ENCODE data around the gene C10orf67.
"Not testable (repeated sequence)": the region's sequence is repeated elsewhere in the genome, so short reads cannot be mapped to it uniquely, and the experiment has no call there.

Gene C10orf67

GRCh38 chr10:23344241-23344841 lies at the start of gene C10orf67:
Gene C10orf67, minus strand, starts transcription at chr10:23344797. Its CDS starts 23 bp downstream, at chr10:23344774.
- CTCF ChIA-PET, result no interaction called here
- Mint-ChIP-seq H3K4me3 (peak within 1 kb of the TSS; percentile 89), H3K27me3 (no peaks in the 10 kb centered on the region), H3K9me3 (no peaks in the 10 kb centered on the region), H3K36me3 (peaks cover 2% of the 10 kb centered on the region), H3K4me1 (peaks cover 56% of the 10 kb centered on the region), H3K27ac (peak within 1 kb of the TSS; percentile 77)
- peak; percentile 60 for DNase-seq

DNA sequence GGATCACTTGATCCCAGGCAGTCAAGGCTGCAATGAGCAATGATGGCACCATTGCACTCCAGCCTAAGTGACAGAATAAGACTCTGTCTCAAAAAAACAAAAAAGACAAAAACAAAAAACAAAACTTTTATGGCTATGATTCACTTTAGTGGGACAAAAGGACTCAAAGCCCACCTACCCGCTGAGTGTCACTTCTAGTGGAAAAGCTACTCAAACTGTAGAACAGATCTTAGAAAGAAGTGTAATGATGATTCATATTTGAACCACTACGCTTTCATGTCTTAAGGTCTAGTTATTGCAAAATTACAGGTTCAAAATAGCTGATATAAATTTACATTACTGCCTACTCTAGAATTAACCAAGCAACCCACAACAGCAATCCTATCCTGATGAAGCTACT lies 47.2 kb upstream of the C10orf67 start:
- no peak overlapping the region for H3K4me3 Mint-ChIP-seq
- no peaks in the 10 kb centered on the region for H3K9me3 Mint-ChIP-seq
- peaks cover 2% of the 10 kb centered on the region for H3K36me3 Mint-ChIP-seq
- H3K27me3 Mint-ChIP-seq, result no peaks in the 10 kb centered on the region
- H3K4me1 Mint-ChIP-seq, result no peaks in the 10 kb centered on the region
- no peak overlapping the region for H3K27ac Mint-ChIP-seq
- CTCF ChIA-PET, result interaction anchor here (1.1 kb wide), 1 partner anchor 54 kb away, joined by 3 read pairs; no protein-coding TSS in a partner anchor
- no peak for DNase-seq

DNA sequence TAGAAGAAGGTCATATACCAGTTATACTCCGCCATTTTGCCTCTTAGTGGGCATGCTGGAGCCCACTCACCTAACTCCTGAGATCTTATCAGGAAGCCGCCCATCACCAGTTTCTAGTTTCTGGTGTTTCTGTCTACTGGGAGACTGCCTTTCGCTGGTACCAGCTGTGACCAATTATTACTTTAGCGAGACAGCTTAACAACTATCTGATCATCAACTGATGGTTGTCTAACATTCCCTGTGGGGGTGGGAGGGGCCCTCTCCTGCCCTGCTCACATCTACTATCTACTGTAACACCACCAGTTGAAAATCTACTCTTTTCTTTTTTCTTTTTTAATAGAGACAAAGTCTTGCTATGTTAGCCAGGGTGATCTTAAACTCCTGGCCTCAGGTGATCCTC lies 46.2 kb upstream of the C10orf67 start:
- Mint-ChIP-seq H3K4me3 (no peak overlapping the region), H3K4me1 (no peaks in the 10 kb centered on the region), H3K27me3 (no peaks in the 10 kb centered on the region), H3K36me3 (peaks cover 2% of the 10 kb centered on the region), H3K27ac (no peak overlapping the region), H3K9me3 (no peaks in the 10 kb centered on the region)
- CTCF ChIA-PET, result interaction anchor here (1.1 kb wide), 1 partner anchor 53 kb away, joined by 3 read pairs; no protein-coding TSS in a partner anchor
- no peak for DNase-seq

GRCh38 chr10:23390408-23390807 lies 45.8 kb upstream of the C10orf67 start:
- CTCF ChIA-PET, H3K4me3 Mint-ChIP-seq, H3K4me1 Mint-ChIP-seq, H3K27me3 Mint-ChIP-seq, DNase-seq, H3K9me3 Mint-ChIP-seq, H3K36me3 Mint-ChIP-seq, H3K27ac Mint-ChIP-seq: not testable (repeated sequence)

DNA sequence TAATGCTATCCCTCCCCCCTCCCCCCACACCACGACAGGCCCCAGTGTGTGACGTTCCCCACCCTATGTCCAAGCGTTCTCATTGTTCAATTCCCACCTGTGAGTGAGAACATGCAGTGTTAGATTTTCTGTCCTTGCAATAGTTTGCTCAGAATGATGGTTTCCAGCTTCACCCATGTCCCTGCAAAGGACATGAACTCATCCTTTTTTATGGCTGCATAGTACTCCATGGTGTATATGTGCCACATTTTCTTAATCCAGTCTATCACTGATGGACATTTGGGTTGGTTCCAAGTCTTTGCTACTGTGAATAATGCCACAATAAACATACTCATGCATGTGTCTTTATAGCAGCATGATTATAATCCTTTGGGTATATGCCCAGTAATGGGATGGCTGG lies 42.9 kb upstream of the C10orf67 start:
- H3K27me3 Mint-ChIP-seq, DNase-seq, CTCF ChIA-PET: not testable (repeated sequence)

DNA sequence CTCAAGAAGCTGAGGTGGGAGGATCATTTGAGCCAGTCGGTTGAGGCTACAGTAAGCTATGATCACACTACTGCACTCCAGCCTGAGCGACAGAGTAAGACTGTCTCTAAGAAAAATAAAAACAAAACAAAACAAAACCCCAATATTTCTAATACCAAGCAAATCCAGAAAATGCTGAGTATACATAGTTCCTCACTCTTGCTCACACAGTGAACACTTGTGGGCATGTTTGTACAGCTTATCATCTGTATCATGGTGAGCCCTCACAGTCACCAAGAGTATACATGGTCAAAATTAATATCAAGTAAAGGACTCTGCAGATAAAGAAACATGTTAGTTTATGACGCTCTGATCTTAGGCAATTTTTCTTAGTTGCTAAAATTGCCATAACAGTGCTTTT lies 41.5 kb upstream of the C10orf67 start:
- Mint-ChIP-seq H3K4me3 (no peak overlapping the region), H3K9me3 (no peaks in the 10 kb centered on the region), H3K36me3 (peaks cover 4% of the 10 kb centered on the region), H3K4me1 (no peaks in the 10 kb centered on the region), H3K27me3 (peaks cover 7% of the 10 kb centered on the region), H3K27ac (no peak overlapping the region)
- CTCF ChIA-PET, result no interaction called here
- no peak for DNase-seq

More for the DNA sequence above, 42.9 kb upstream of the C10orf67 start:
- H3K27ac Mint-ChIP-seq, H3K9me3 Mint-ChIP-seq, H3K36me3 Mint-ChIP-seq, H3K4me1 Mint-ChIP-seq, H3K4me3 Mint-ChIP-seq: not testable (repeated sequence)

GRCh38 chr10:23384364-23384763 lies 39.8 kb upstream of the C10orf67 start:
- Mint-ChIP-seq H3K27ac (no peak overlapping the region), H3K36me3 (peaks cover 4% of the 10 kb centered on the region), H3K4me3 (no peak overlapping the region), H3K4me1 (no peaks in the 10 kb centered on the region), H3K9me3 (no peaks in the 10 kb centered on the region), H3K27me3 (peaks cover 7% of the 10 kb centered on the region)
- DNase-seq, result no peak
- CTCF ChIA-PET, result no interaction called here

DNA sequence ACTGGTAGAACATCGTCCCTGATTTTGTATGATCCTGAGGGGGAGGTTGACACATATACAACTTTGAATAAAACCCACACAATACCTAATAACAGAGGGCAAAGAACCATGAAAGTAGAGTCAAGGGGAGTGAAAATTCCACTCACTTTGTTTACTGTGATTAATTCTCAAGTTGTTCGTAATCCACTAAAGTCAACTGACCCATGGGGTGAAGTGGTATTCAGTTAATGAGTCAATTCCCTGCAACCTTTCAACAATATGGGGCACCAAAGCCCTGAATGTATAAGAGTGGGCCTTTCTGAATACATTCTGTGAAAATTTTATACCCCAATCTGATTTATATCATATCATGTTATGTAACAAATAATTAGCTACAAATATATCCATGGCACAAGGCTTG lies 39.0 kb upstream of the C10orf67 start:
- no peaks in the 10 kb centered on the region for H3K9me3 Mint-ChIP-seq

GRCh38 chr10:23381298-23382040 lies 36.9 kb upstream of the C10orf67 start:
- H3K4me1 Mint-ChIP-seq, result no peaks in the 10 kb centered on the region
- no peaks in the 10 kb centered on the region for H3K9me3 Mint-ChIP-seq
- DNase-seq, result no peak
- H3K36me3 Mint-ChIP-seq, result peaks cover 2% of the 10 kb centered on the region
- peaks cover 7% of the 10 kb centered on the region for H3K27me3 Mint-ChIP-seq
- CTCF ChIA-PET, result no interaction called here
- H3K27ac Mint-ChIP-seq, result no peak overlapping the region
- no peak overlapping the region for H3K4me3 Mint-ChIP-seq

More for the DNA sequence above, 39.0 kb upstream of the C10orf67 start:
- Mint-ChIP-seq H3K27ac (no peak overlapping the region), H3K4me1 (no peaks in the 10 kb centered on the region), H3K27me3 (peaks cover 7% of the 10 kb centered on the region), H3K4me3 (no peak overlapping the region), H3K36me3 (peaks cover 4% of the 10 kb centered on the region)
- DNase-seq, result no peak
- CTCF ChIA-PET, result no interaction called here

DNA sequence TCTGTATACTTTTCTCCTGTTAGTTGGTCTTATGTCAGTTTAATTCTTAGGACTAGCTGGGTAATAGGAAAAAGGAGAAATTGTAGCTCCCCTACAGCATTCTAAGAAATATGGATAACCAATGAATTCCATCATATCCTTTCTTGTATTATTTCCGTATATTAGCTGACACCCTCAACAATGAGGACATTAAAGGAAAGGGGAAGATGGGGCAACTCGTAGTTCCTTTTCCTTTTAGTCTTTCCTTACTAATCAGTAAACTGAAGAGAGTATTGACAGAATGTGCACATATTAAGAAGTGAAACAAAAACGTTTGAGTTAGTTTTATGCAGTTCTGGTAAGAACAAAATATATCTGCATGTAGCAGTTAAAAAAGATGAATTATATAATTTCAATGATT lies 35.1 kb upstream of the C10orf67 start:
- CTCF ChIA-PET, result no interaction called here
- no peak overlapping the region for H3K4me3 Mint-ChIP-seq
- DNase-seq, result no peak
- H3K36me3 Mint-ChIP-seq, result peaks cover 2% of the 10 kb centered on the region
- H3K27ac Mint-ChIP-seq, result no peak overlapping the region
- no peaks in the 10 kb centered on the region for H3K9me3 Mint-ChIP-seq
- H3K4me1 Mint-ChIP-seq, result no peaks in the 10 kb centered on the region
- peaks cover 7% of the 10 kb centered on the region for H3K27me3 Mint-ChIP-seq

DNA sequence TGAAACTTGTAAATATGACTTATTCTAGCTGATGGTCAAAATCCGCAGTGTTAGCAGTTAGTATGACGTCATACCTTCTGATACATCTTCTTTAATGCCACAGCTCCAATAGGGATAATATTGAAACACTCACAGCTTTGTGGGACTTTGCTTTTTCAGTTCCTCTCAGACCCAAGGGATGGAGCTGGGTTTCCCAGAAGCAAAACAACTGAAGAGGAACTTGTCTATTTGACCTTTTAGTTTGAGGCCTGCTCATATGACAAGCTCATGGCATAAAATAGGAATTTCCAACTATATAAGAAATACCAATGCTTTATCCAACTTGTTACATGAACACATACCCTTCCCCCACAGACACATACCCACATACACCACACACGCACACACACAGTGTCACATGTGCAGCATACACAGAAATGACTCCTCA lies 31.6 kb upstream of the C10orf67 start:
- CTCF ChIA-PET, result interaction anchor here (0.6 to 1.2 kb wide), 2 partner anchors 48 to 51 kb away, joined by 3 to 4 read pairs; no protein-coding TSS in a partner anchor
- Mint-ChIP-seq H3K4me3 (no peak overlapping the region), H3K9me3 (peaks cover 12% of the 10 kb centered on the region), H3K36me3 (peaks cover 7% of the 10 kb centered on the region), H3K27me3 (peaks cover 3% of the 10 kb centered on the region), H3K4me1 (peaks cover 14% of the 10 kb centered on the region), H3K27ac (no peak overlapping the region)
- no peak for DNase-seq

- Mint-ChIP-seq H3K4me1 (peaks cover 18% of the 10 kb centered on the region), H3K27me3 (peaks cover 3% of the 10 kb centered on the region), H3K27ac (no peak overlapping the region), H3K9me3 (peaks cover 12% of the 10 kb centered on the region), H3K4me3 (no peak overlapping the region), H3K36me3 (peaks cover 7% of the 10 kb centered on the region)
- DNase-seq, result no peak
- CTCF ChIA-PET, result interaction anchor here (0.6 kb wide), 1 partner anchor 23 kb away, joined by 3 read pairs; no protein-coding TSS in a partner anchor
Measured at GRCh38 chr10:23375366-23375765, 30.8 kb upstream of the C10orf67 start.

- DNase-seq, result no peak
- Mint-ChIP-seq H3K4me3 (no peak overlapping the region), H3K4me1 (peaks cover 39% of the 10 kb centered on the region), H3K9me3 (peaks cover 12% of the 10 kb centered on the region), H3K27me3 (peaks cover 3% of the 10 kb centered on the region), H3K27ac (no peak overlapping the region), H3K36me3 (peaks cover 13% of the 10 kb centered on the region)
- CTCF ChIA-PET, result no interaction called here
Measured at GRCh38 chr10:23373156-23373555, 28.6 kb upstream of the C10orf67 start.

- DNase-seq, result no peak
- Mint-ChIP-seq H3K4me1 (peaks cover 57% of the 10 kb centered on the region), H3K9me3 (peaks cover 12% of the 10 kb centered on the region), H3K4me3 (no peak overlapping the region), H3K36me3 (peaks cover 15% of the 10 kb centered on the region), H3K27me3 (peaks cover 3% of the 10 kb centered on the region), H3K27ac (no peak overlapping the region)
- CTCF ChIA-PET, result no interaction called here
Measured at GRCh38 chr10:23371073-23371472, 26.5 kb upstream of the C10orf67 start.

DNA sequence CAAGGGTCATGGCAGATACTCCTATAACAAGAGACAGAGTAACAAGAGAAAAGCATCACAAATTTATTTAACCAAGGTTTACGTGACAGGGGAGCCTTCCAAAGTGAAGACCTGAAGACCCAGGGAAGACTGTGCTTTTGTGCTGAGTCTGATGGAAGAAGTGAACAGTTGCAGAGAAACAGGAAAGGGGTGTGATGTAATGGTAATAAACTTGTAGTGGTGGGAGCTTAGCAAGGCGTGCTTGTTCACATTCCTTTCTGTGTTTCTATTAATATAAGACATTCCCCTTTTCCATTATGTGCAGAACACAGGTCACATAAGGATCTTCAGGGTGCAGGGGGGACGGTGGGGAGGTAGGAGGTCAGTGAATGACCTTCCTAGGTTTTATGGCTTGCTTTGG lies 25.5 kb upstream of the C10orf67 start:
- no peak for DNase-seq
- H3K4me3 Mint-ChIP-seq, result no peak overlapping the region
- H3K4me1 Mint-ChIP-seq, result peaks cover 66% of the 10 kb centered on the region
- H3K27me3 Mint-ChIP-seq, result peaks cover 3% of the 10 kb centered on the region
- peak overlapping the region; percentile 89 for H3K27ac Mint-ChIP-seq
- H3K36me3 Mint-ChIP-seq, result peaks cover 19% of the 10 kb centered on the region
- CTCF ChIA-PET, result no interaction called here
- peaks cover 12% of the 10 kb centered on the region for H3K9me3 Mint-ChIP-seq

Data from activated naive CD4-positive, alpha-beta T cell treated with anti-CD3 and anti-CD28 coated beads, Interleukin-2, amount 10 ng/mL, durations not matched to agents 7 days and 5 days (primary cell).